IPS DF 6.9 (cell line): ENCODE results near the gene SLC36A4.

ENCODE experiments used
- DNase-seq: peaks from one replicate; pipeline ENCODE4 v3.0.0-alpha.2; 2013; ENCODE audit warnings: low read depth, low spot score
- H3K27ac ChIP-seq: one replicate; pipeline ENCODE4 v1.5.1; 2013; ENCODE audit warnings: low read length, control low read depth
- H3K27me3 ChIP-seq: 2 replicates; pipeline ENCODE4 v1.6.1; 2013; ENCODE audit warnings: mild to moderate bottlenecking, low read length; ENCODE audit not compliant: control insufficient read depth, insufficient read depth
- H3K36me3 ChIP-seq: 2 replicates; pipeline ENCODE4 v1.6.1; 2013; ENCODE audit warnings: low read length; ENCODE audit not compliant: control insufficient read depth, insufficient read depth
- H3K4me1 ChIP-seq: 2 replicates; pipeline ENCODE4 v1.6.1; 2013; ENCODE audit warnings: low read length; ENCODE audit not compliant: control insufficient read depth, insufficient read depth
- H3K4me3 ChIP-seq: 2 replicates; pipeline ENCODE4 v1.5.1; 2013; ENCODE audit warnings: mild to moderate bottlenecking, low read length
- H3K9me3 ChIP-seq: 2 replicates; pipeline ENCODE4 v1.6.1; 2013; ENCODE audit warnings: low read length, inconsistent platforms; ENCODE audit not compliant: control insufficient read depth, insufficient read depth
- WGBS: extraction: QIAGEN DNeasy Blood & Tissue Kit; methylation state at CpG from one replicate; pipeline ENCODE4 v1.1.7; 2013; ENCODE audit warnings: mixed read lengths, missing lambda C conversion rate; ENCODE audit not compliant: insufficient read length, insufficient coverage; 5-methylcytosine and 5-hydroxymethylcytosine counted together

Gene SLC36A4

DNA sequence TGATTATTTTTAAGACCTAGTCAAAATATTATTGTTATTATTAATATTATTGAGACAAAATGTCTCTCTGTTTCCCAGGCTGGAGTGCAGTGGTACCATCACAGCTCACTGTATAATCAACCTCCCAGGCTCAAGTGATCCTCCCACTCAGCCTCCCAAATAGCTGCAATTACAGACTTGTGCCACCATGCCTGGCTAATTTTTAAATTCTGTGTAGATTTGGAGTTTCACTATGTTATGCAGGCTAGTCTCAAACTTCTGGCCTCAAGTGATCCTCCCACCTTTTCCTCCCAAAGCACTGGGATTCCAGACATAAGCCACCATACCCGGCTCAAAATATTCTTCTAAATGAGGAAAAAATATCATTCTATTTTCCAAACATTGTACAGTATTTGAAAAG is 37.0 kb downstream of the SLC36A4 start:
- Histone ChIP-seq H3K9me3 (no peaks in the 10 kb centered on the region), H3K36me3 (no peaks in the 10 kb centered on the region; the same call in 1 of the 2 replicates), H3K27ac (no peak overlapping the region), H3K4me1 (no peaks in the 10 kb centered on the region), H3K4me3 (no peak overlapping the region), H3K27me3 (no peaks in the 10 kb centered on the region)
- no peak for DNase-seq
- WGBS: no CpG with 5 or more reads among the region's 1 CpG

DNA sequence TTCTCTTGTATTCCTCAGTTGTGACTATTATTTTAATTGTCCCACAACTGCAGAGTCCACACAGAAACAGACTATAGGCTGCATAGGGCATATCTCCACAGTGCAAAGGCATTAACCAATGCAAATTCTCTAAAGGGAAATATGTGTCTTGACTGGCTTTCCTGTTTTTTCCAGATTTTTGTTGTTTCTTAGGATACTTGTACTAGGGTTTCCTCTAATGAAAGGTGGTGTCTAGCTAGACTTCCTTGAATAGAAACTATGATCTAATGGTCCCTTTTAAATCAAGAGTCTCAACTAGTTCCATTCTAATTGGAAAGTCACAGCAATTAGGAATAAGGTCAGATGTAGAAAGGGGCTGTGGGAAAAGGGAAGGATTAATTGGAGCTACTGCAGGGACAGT is 37.6 kb downstream of the SLC36A4 start:
- no peak overlapping the region for H3K27ac ChIP-seq

DNA sequence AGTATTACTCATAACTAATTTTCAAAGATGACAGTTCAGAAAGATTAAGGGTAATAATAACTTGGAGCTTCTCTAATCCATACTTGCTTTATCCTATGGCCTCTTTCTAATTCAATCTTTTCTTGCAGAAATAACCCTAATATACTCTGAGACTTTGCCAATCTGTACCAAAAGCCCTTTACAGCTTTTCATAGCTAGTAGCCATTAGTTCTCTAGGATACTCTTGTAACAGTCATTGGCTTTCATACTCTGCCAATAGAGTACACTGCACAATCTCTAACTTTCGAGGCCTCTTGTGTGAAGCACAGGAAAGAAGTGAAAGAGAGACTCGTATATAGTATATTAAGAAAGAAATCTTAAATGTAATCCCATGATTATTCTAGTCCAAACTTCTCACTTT is 38.1 kb downstream of the SLC36A4 start:
- WGBS: no CpG with 5 or more reads among the region's 2 CpGs
- no peak overlapping the region for H3K27ac ChIP-seq
- no peaks in the 10 kb centered on the region; the same call in 1 of the 2 replicates for H3K36me3 ChIP-seq
- no peaks in the 10 kb centered on the region for H3K9me3 ChIP-seq
- no peaks in the 10 kb centered on the region for H3K27me3 ChIP-seq
- no peak overlapping the region for H3K4me3 ChIP-seq
- no peak for DNase-seq
- no peaks in the 10 kb centered on the region for H3K4me1 ChIP-seq

More for the DNA sequence above, 37.6 kb downstream of the SLC36A4 start:
- no peaks in the 10 kb centered on the region; the same call in 1 of the 2 replicates for H3K36me3 ChIP-seq
- no peaks in the 10 kb centered on the region for H3K4me1 ChIP-seq
- no peak for DNase-seq
- no peaks in the 10 kb centered on the region for H3K9me3 ChIP-seq
- no peaks in the 10 kb centered on the region for H3K27me3 ChIP-seq
- H3K4me3 ChIP-seq: no peak overlapping the region

DNA sequence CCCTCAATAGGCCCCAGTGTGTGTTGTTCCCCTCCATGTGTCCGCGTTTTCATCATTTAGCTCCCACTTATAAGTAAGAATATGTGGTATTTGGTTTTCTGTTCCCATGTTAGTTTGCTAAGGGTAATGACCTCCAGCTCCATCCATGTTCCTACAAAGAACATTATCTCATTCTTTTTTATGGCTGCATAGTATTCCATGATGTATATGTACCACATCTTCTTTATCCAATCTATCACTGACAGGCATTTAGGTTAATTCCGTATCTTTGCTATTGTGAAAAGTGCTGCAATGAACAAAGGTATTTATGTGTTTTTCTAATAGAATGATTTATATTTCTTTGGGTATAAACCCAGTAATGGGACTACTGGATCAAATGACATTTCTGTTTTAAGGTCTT is 42.1 kb downstream of the SLC36A4 start:
- Histone ChIP-seq H3K9me3 (no peaks in the 10 kb centered on the region), H3K27me3 (no peaks in the 10 kb centered on the region), H3K4me1 (no peaks in the 10 kb centered on the region), H3K27ac (no peak overlapping the region), H3K36me3 (no peaks in the 10 kb centered on the region), H3K4me3 (no peak overlapping the region)
- WGBS: no CpG with 5 or more reads among the region's 3 CpGs
- no peak for DNase-seq

DNA sequence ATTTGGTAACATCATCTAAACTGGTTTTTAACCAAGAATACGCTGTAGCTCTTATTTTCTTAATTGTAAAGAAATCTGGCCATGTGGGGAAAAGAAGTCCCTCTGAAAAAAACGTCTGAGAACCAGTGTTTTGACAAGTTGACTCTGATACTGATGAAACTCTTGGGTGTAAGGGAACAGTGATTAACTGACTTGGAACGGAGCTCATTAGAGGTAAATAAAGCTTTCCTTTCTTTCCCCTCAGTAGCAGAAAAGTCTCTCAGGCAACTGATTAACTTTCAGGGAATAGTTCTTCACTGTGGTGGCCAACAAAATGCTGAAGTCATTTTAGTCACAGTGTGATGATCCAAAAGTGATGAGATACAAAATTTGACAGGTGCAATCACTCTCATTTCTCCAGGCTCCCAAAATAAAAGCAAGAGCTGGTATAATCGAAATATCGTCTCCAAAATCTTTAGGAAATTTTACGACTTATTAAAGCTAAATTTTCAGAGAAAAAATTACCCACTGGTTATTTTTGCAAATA is 52.3 kb downstream of the SLC36A4 start:
- Histone ChIP-seq H3K27me3 (no peaks in the 10 kb centered on the region), H3K4me1 (no peaks in the 10 kb centered on the region), H3K27ac (no peak overlapping the region), H3K9me3 (no peaks in the 10 kb centered on the region), H3K36me3 (no peaks in the 10 kb centered on the region), H3K4me3 (no peak overlapping the region)
- WGBS: no CpG with 5 or more reads among the region's 6 CpGs
- DNase-seq: no peak

DNA sequence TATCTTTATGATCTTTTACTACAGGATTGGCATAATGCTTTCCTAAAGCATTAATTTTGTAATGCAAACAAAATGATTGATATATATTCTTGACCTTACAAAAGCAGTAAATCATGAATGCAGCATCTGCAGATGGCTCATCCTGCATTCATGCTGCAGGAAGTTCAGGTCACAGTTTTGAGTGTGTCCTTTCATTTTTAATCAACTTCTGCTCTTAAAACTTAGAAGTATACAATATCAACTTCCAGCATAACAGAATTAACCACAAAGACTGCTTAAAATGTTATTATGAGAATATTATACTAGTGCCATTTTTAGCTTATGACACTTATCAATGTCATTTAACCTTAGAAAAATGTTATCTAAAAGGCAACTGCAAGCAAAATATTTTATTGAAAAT is 54.0 kb downstream of the SLC36A4 start:
- H3K4me3 ChIP-seq: no peak overlapping the region
- H3K4me1 ChIP-seq: no peaks in the 10 kb centered on the region
- H3K9me3 ChIP-seq: no peaks in the 10 kb centered on the region
- no peaks in the 10 kb centered on the region for H3K27me3 ChIP-seq
- H3K27ac ChIP-seq: no peak overlapping the region
- no peak for DNase-seq
- H3K36me3 ChIP-seq: no peaks in the 10 kb centered on the region

DNA sequence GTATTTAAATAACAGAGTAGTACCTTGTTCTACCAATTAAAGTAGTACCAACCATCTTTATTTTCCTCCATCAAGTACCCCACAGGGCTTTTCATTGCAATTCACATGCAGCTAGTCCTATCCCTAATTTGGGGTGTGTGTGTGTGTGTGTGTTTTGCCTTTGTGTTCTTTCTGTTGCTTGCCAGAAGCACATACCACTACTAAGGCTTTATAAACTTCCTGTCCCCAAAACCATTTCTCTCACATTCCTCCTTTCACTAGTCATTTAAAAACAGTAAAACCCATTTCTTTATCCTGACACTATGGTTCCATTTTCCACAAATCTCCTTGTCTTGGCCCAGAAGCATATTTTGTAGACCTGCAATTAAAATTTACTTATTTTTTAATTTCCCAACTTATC is 54.6 kb downstream of the SLC36A4 start:
- no peaks in the 10 kb centered on the region for H3K36me3 ChIP-seq
- H3K27ac ChIP-seq: no peak overlapping the region
- no peak for DNase-seq
- no peaks in the 10 kb centered on the region for H3K27me3 ChIP-seq
- H3K4me3 ChIP-seq: no peak overlapping the region
- H3K9me3 ChIP-seq: no peaks in the 10 kb centered on the region
- no peaks in the 10 kb centered on the region for H3K4me1 ChIP-seq

DNA sequence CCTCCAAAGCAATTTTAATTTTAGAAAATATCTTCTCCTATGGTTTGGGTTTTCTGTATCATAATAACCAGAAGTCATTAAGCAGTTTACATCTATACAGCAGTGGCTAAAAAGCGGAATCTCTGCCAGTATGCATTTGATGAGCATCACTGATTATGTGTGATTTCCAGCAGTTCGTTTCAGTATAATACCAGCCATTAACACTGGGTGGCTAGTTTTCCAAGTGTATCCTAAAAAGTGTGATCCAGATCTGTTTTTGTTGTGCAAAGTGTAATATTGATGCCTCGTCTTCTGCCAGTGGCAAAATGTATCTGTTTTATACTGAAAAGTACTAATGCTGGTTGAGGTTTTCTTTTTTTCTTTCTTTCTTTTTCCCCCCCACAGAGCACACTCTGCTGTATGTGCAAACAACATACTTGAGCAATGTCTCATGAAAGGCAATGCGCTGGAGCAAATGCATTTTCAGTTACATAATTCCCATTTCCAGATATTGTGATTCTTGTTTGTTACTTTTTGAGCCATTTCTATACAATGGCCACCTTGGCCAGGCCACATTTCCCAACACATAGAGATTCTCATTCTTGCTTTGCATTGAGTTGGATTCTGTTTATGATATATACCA is 64.2 kb downstream of the SLC36A4 start:
- H3K27me3 ChIP-seq: no peaks in the 10 kb centered on the region
- no peak for DNase-seq
- H3K4me1 ChIP-seq: no peaks in the 10 kb centered on the region
- no peak overlapping the region for H3K27ac ChIP-seq
- H3K4me3 ChIP-seq: no peak overlapping the region
- H3K9me3 ChIP-seq: no peaks in the 10 kb centered on the region
- WGBS: no CpG with 5 or more reads among the region's 4 CpGs
- H3K36me3 ChIP-seq: no peaks in the 10 kb centered on the region

DNA sequence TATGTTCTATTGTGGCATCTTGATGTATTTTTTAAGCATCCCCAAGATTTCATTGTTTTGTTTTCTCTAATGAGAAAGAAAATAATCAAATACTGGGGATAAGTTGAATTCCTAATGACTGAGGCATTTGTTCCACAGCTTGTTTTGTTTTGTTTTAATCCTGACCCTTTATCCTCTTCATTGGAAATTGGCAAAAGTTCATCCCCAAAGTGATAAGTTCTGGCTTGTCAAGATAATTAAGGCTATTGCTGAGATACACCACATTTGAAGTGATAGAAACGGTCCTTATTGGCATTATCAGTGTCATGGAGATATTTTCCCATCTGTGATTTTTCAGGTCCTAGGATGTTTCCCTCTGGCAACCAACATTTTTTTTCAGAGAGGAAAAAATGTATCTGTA is 65.0 kb downstream of the SLC36A4 start:
- Histone ChIP-seq H3K27ac (no peak overlapping the region), H3K9me3 (no peaks in the 10 kb centered on the region)
- no CpG with 5 or more reads among the region's 1 CpG for WGBS

DNA sequence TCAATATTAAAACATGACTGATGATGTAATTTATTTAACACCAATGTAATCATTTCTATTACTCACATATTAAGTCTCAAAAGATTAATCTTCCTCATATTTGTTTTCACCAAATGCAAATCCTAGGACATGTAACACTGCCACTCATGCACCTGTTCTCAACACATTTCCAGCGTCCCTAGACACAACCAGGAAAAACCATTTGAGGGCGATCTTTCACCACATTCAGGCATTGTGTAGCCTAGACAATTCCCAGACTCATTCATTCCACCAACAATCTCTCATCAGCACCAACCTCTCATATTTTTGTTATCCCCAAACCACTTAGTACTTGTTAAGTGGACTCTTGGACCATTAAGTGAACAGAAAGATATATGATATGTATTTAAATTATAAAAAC is 66.1 kb downstream of the SLC36A4 start:
- Histone ChIP-seq H3K4me3 (no peak overlapping the region), H3K9me3 (no peaks in the 10 kb centered on the region), H3K36me3 (no peaks in the 10 kb centered on the region), H3K27ac (no peak overlapping the region), H3K4me1 (no peaks in the 10 kb centered on the region), H3K27me3 (no peaks in the 10 kb centered on the region)
- no peak for DNase-seq
- WGBS: no CpG with 5 or more reads among the region's 2 CpGs

More for the DNA sequence above, 65.0 kb downstream of the SLC36A4 start:
- Histone ChIP-seq H3K4me3 (no peak overlapping the region), H3K4me1 (no peaks in the 10 kb centered on the region), H3K36me3 (no peaks in the 10 kb centered on the region), H3K27me3 (no peaks in the 10 kb centered on the region)
- no peak for DNase-seq

DNA sequence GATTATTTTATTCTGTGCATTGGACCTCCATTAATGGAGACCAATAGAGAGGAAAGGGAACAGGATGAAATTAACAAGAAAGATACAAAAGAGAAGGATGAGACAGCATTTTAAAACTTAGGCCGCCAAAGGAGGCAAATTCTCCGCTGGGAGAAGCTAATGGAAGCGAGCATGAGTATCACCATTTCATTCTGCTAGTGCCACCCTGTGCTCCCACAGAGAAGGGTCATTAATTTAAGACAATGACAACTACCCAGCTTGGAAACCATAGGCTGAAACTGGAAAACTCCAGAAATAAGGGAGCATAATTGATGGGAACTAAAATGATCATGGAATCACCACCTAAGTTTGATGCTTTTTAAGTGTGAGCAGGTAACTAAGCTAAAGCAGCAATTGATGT is 69.2 kb downstream of the SLC36A4 start:
- no CpG with 5 or more reads among the region's 3 CpGs for WGBS

More for the DNA sequence above, 69.2 kb downstream of the SLC36A4 start:
- H3K27ac ChIP-seq: no peak overlapping the region
- H3K4me1 ChIP-seq: no peaks in the 10 kb centered on the region
- no peaks in the 10 kb centered on the region for H3K9me3 ChIP-seq
- H3K27me3 ChIP-seq: no peaks in the 10 kb centered on the region
- DNase-seq: no peak
- no peaks in the 10 kb centered on the region for H3K36me3 ChIP-seq
- no peak overlapping the region for H3K4me3 ChIP-seq
